ENCODE results near the gene NEDD4L. TPM values are rescaled to one million over a fixed set of nuclear protein-coding genes. Genes with fewer than 3 reads are reported as not detected.

NEDD4L gene
- total and polyA plus RNA-seq, 8 donors = 88.0 to 159 (median 95.2) TPM

- Histone ChIP-seq H3K4me1 (peaks cover 0 to 12% of the 10 kb centered on the region in 2 donors), H3K36me3 (no peaks in the 10 kb centered on the region), H3K27me3 (no peaks in the 10 kb centered on the region), H3K4me3 (no peak overlapping the region), H3K9me3 (no peaks in the 10 kb centered on the region), H3K27ac (no peak overlapping the region)
- DNase-seq = no peak
- no peak for ATAC-seq
- intact Hi-C loops (cut with DNase I) = no loop called here
- no peak for TF ChIP-seq CTCF (IDR thresholded peaks at IDR 0.05)
These were observed 361.3 kb downstream of the NEDD4L start for GRCh38 chr18:58405107-58405898.

- DNase-seq = no peak
- H3K9me3 ChIP-seq = no peaks in the 10 kb centered on the region
- no peak overlapping the region for H3K27ac ChIP-seq
- no peak for ATAC-seq
- no peak overlapping the region for H3K4me3 ChIP-seq
- TF ChIP-seq CTCF (IDR thresholded peaks at IDR 0.05) = no peak
- no peaks in the 10 kb centered on the region for H3K36me3 ChIP-seq
- intact Hi-C loops (cut with DNase I) = no loop called here
- H3K4me1 ChIP-seq = peaks cover 0 to 8% of the 10 kb centered on the region in 2 donors
- H3K27me3 ChIP-seq = no peaks in the 10 kb centered on the region
These were observed 363.2 kb downstream of the NEDD4L start for GRCh38 chr18:58407263-58407648.

- intact Hi-C loops (cut with DNase I) = no loop called here
- TF ChIP-seq CTCF (IDR thresholded peaks at IDR 0.05) = no peak
- no peak for ATAC-seq
These were observed 363.8 kb downstream of the NEDD4L start for GRCh38 chr18:58407649-58408407.

GRCh38 chr18:58408665-58409064 lies 364.6 kb downstream of the NEDD4L start:
- H3K36me3 ChIP-seq = no peaks in the 10 kb centered on the region
- no peaks in the 10 kb centered on the region for H3K4me1 ChIP-seq
- no peak overlapping the region for H3K4me3 ChIP-seq
- no peaks in the 10 kb centered on the region for H3K9me3 ChIP-seq
- TF ChIP-seq CTCF (IDR thresholded peaks at IDR 0.05) = no peak
- DNase-seq (no peak), ATAC-seq (no peak)
- no peaks in the 10 kb centered on the region for H3K27me3 ChIP-seq
- no peak overlapping the region for H3K27ac ChIP-seq
- intact Hi-C loops (cut with DNase I) = no loop called here

More at GRCh38 chr18:58407649-58408407, 363.8 kb downstream of the NEDD4L start:
- no peak for DNase-seq
- Histone ChIP-seq H3K36me3 (no peaks in the 10 kb centered on the region), H3K27me3 (no peaks in the 10 kb centered on the region), H3K9me3 (no peaks in the 10 kb centered on the region), H3K4me1 (peaks cover 0 to 3% of the 10 kb centered on the region in 2 donors), H3K4me3 (no peak overlapping the region), H3K27ac (no peak overlapping the region)

- ATAC-seq = no peak
- Histone ChIP-seq H3K4me1 (no peaks in the 10 kb centered on the region), H3K27ac (no peak overlapping the region), H3K27me3 (no peaks in the 10 kb centered on the region), H3K9me3 (no peaks in the 10 kb centered on the region), H3K4me3 (no peak overlapping the region), H3K36me3 (no peaks in the 10 kb centered on the region)
- DNase-seq = no peak
- intact Hi-C loops (cut with DNase I) = no loop called here
- no peak for TF ChIP-seq CTCF (IDR thresholded peaks at IDR 0.05)
These were observed 365.9 kb downstream of the NEDD4L start for GRCh38 chr18:58409802-58410445.

Data from left lung (tissue), 10 donors.